Nephron (organoid): Measurements from ENCODE around the gene NRBF2.
A peak's percentile ranks its signal among the peaks of the same experiment; 100 is the strongest.
"Not testable (repeated sequence)": the region's sequence is repeated elsewhere in the genome, so short reads cannot be mapped to it uniquely, and the experiment has no call there.

Experiments
- H3K27ac Mint-ChIP-seq, 3 experiments: 2 replicates each; pipeline ENCODE4 v1.8.0; 2020; ENCODE audit warnings: mixed read lengths in 3 of 3, mild to moderate bottlenecking in 2 of 3, moderate library complexity in 1 of 3
- H3K27me3 Mint-ChIP-seq: 2 replicates; pipeline ENCODE4 v1.8.0; 2021; ENCODE audit warnings: low read depth, mild to moderate bottlenecking, moderate library complexity, mixed read lengths
- H3K36me3 Mint-ChIP-seq: 2 replicates; pipeline ENCODE4 v1.8.0; 2020; ENCODE audit warnings: low read depth, mixed read lengths
- H3K4me1 Mint-ChIP-seq: 2 replicates; pipeline ENCODE4 v1.8.0; 2020; ENCODE audit warnings: mixed read lengths
- H3K4me3 Mint-ChIP-seq, 3 experiments: 2 replicates each; pipeline ENCODE4 v1.8.0; 2020; ENCODE audit warnings: mild to moderate bottlenecking in 3 of 3, mixed read lengths in 3 of 3, moderate library complexity in 2 of 3
- H3K9me3 Mint-ChIP-seq: 2 replicates; pipeline ENCODE4 v1.8.0; 2020; ENCODE audit warnings: mixed read lengths
- TF ChIP-seq, protein P1 (sequence below), 3 experiments: fragments of 200-600 bp; sonication (generic); IDR thresholded peaks; one replicate each; pipeline ENCODE4 v1.5.0; 2021; ENCODE audit warnings: antibody characterized with exemption in 3 of 3; ENCODE audit not compliant: unreplicated experiment in 3 of 3

Gene NRBF2

GRCh38 chr10:63143987-63144386 is 10.9 kb downstream of the NRBF2 start:
- no peaks in the 10 kb centered on the region for H3K9me3 Mint-ChIP-seq
- H3K4me1 Mint-ChIP-seq = peaks cover 8% of the 10 kb centered on the region
- H3K27ac Mint-ChIP-seq = no peak overlapping the region
- H3K4me3 Mint-ChIP-seq = no peak overlapping the region
- H3K36me3 Mint-ChIP-seq = peaks cover 25% of the 10 kb centered on the region
- TF ChIP-seq, protein P1, sequence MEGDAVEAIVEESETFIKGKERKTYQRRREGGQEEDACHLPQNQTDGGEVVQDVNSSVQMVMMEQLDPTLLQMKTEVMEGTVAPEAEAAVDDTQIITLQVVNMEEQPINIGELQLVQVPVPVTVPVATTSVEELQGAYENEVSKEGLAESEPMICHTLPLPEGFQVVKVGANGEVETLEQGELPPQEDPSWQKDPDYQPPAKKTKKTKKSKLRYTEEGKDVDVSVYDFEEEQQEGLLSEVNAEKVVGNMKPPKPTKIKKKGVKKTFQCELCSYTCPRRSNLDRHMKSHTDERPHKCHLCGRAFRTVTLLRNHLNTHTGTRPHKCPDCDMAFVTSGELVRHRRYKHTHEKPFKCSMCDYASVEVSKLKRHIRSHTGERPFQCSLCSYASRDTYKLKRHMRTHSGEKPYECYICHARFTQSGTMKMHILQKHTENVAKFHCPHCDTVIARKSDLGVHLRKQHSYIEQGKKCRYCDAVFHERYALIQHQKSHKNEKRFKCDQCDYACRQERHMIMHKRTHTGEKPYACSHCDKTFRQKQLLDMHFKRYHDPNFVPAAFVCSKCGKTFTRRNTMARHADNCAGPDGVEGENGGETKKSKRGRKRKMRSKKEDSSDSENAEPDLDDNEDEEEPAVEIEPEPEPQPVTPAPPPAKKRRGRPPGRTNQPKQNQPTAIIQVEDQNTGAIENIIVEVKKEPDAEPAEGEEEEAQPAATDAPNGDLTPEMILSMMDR (IDR thresholded peaks at IDR 0.05; ENCODE audit: unreplicated experiment in 3 of 3) = no peak
- no peaks in the 10 kb centered on the region for H3K27me3 Mint-ChIP-seq

GRCh38 chr10:63145782-63146181 is 12.7 kb downstream of the NRBF2 start:
- H3K36me3 Mint-ChIP-seq = peaks cover 23% of the 10 kb centered on the region
- H3K9me3 Mint-ChIP-seq = no peaks in the 10 kb centered on the region
- TF ChIP-seq, protein P1 (IDR thresholded peaks at IDR 0.05; ENCODE audit: unreplicated experiment in 3 of 3) = no peak
- no peak overlapping the region for H3K27ac Mint-ChIP-seq
- no peak overlapping the region for H3K4me3 Mint-ChIP-seq
- no peaks in the 10 kb centered on the region for H3K27me3 Mint-ChIP-seq
- H3K4me1 Mint-ChIP-seq = peaks cover 8% of the 10 kb centered on the region

DNA sequence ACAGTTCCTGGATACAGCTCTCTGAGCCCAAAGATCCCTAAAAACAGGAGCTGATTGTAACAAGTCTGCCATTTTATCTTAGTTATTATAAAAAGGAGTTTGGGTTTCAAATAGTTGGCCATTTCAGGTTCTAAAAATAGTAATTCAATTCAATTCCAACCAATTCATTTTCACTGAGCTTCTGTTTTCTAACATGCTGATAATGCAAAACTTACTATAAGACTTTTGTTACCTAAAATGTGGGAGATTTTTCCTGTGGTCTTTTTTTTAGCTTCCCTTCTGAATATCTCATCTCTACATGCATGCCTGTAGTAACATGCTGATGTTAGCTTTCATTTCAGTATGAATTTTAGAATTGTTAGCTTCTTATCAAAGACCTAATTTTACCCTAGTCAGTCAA is 13.4 kb downstream of the NRBF2 start:
- H3K36me3 Mint-ChIP-seq = peaks cover 29% of the 10 kb centered on the region
- H3K27me3 Mint-ChIP-seq = no peaks in the 10 kb centered on the region
- no peak overlapping the region for H3K27ac Mint-ChIP-seq
- no peak overlapping the region for H3K4me3 Mint-ChIP-seq
- H3K9me3 Mint-ChIP-seq = no peaks in the 10 kb centered on the region
- peaks cover 8% of the 10 kb centered on the region for H3K4me1 Mint-ChIP-seq
- TF ChIP-seq, protein P1 (IDR thresholded peaks at IDR 0.05; ENCODE audit: unreplicated experiment in 3 of 3) = no peak

GRCh38 chr10:63150745-63151144 is 17.6 kb downstream of the NRBF2 start:
- Mint-ChIP-seq H3K36me3 (peaks cover 56% of the 10 kb centered on the region), H3K27ac (no peak overlapping the region), H3K4me3 (no peak overlapping the region), H3K27me3 (no peaks in the 10 kb centered on the region), H3K9me3 (no peaks in the 10 kb centered on the region), H3K4me1 (peaks cover 8% of the 10 kb centered on the region)
- TF ChIP-seq, protein P1 (IDR thresholded peaks at IDR 0.05; ENCODE audit: unreplicated experiment in 3 of 3) = no peak

GRCh38 chr10:63153868-63154545 is 20.9 kb downstream of the NRBF2 start:
- H3K9me3 Mint-ChIP-seq, H3K27me3 Mint-ChIP-seq, H3K4me1 Mint-ChIP-seq, H3K4me3 Mint-ChIP-seq, H3K27ac Mint-ChIP-seq: not testable (repeated sequence)
- peaks cover 41% of the 10 kb centered on the region for H3K36me3 Mint-ChIP-seq

DNA sequence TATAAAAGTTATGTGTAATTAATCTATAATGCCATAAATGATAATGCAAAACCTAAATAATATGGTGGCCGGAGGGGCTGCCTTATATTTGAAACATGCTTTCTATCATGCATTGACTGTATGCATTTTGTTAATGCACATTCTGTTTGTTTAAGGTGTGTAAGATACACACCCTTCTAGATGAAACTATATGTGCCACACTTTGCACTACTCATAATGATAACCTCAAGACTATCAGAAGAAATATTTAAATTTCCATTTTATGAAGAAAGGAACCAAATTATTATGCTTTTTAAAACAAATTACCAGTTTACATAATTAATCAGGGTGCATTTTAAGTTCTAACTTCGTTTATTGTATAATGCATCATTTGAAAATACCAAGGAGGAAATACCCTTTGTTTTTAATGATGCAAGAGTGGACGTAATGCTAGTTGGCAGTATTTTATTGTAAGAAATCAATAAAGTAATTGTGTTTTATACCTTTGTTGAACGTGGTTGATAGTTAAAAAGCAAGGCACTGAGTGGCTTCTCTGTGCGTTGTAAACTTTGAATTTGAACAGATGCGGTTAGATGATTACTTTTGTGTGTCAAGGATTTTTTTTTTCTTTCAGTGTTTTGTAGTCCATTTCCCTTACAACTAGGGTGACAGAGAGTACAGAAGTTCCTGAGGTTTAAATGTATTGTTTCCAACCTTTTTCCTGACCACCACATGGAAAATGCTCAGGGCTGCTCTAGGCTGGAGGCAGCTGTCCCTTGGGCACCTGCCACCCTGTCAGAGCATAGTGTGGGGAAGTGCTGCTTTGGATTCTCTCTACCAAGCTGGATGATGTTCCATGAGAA is 21.6 kb downstream of the NRBF2 start:
- Mint-ChIP-seq H3K9me3 (no peaks in the 10 kb centered on the region), H3K27ac (peak overlapping the region in 1 of 3 experiments; percentile 50), H3K27me3 (no peaks in the 10 kb centered on the region), H3K4me3 (no peak overlapping the region), H3K4me1 (no peaks in the 10 kb centered on the region), H3K36me3 (peaks cover 37% of the 10 kb centered on the region)
- TF ChIP-seq, protein P1 (IDR thresholded peaks at IDR 0.05; ENCODE audit: unreplicated experiment in 3 of 3) = no peak
